Femur (tissue), 1 donor: ENCODE data around the gene KIF23.
A peak's percentile ranks its signal among the peaks of the same experiment; 100 is the strongest.
"Not testable (repeated sequence)": the region's sequence is repeated elsewhere in the genome, so short reads cannot be mapped to it uniquely, and the experiment has no call there.

Experiments used
- DNase-seq: peaks from one replicate; pipeline ENCODE4 v3.0.0-alpha.2; 2017

Gene KIF23

GRCh38 chr15:69413822-69414700 lies at the start of gene KIF23:
TSS of gene KIF23 (plus strand) at chr15:69414349. CDS start at chr15:69414466, 117 bp downstream.
- DNase-seq: peak; percentile 95

GRCh38 chr15:69367236-69367635 lies 46.9 kb upstream of the KIF23 start:
- no peak for DNase-seq

GRCh38 chr15:69369631-69370030 lies 44.5 kb upstream of the KIF23 start:
- DNase-seq: no peak

- DNase-seq: no peak
Observed at GRCh38 chr15:69373406-69373805, 40.7 kb upstream of the KIF23 start.

DNA sequence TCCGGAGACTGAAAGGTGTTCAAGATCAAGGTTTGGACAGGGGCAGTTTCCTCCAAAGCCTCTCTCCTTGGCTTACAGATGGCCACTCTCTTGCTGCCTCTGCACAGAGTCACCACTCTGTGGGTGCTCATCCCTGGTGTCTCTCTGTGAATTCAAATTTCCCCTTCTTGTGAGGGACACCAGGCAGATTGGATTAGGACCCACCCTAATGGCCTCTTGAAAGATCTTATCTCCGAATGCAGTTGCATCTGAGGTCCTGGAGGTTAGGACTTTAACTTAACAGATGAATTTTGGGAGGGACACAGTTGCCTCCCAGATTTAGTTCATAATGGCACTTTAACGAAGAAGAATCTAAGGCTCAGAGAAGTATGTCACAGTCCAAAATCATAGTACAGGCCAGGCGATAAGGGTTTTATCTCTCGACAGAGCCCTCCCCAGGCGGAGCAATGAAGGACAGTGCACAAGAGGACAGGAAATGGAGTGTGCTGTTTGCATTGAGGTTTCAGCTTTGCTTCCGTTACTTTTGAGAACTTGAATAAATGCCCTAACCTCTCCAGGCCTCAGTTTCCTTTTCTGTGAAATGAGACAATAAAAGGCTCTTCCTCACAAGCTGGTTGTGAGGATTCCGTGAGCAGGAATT lies 38.9 kb upstream of the KIF23 start:
- no peak for DNase-seq

GRCh38 chr15:69377216-69377970 lies 36.8 kb upstream of the KIF23 start:
- DNase-seq: no peak

DNA sequence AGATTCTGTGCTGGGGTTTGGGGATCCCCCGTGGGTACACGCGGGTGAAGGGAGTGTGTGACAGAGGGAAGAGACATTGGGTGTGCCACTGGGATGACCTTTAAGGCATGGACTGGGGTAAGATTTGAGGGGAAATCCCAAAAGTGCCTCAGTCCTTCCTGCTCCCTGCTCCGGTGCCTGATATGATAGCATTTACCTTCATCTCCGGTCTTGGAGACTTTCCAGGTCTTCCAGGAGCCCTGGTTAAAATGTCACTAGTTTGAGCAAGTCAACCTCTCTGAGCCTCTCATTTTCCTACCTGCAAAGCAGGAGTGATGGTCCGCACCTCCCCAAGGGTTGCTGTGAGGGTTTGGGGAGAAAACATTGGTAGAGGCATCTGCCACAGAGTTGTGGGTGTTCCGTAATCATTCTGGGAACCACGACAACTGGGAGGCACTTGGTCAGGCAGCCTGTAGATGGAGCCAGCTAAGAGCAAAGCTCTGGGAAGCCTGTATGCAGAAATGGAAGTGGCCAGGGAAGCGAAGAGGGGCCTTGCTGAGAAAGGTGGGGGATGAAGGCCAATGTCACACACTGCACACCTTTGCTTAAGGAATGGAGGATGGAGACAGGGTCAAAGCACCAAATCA lies 33.9 kb upstream of the KIF23 start:
- DNase-seq: no peak

GRCh38 chr15:69380726-69381105 lies 33.4 kb upstream of the KIF23 start:
- DNase-seq: no peak

DNA sequence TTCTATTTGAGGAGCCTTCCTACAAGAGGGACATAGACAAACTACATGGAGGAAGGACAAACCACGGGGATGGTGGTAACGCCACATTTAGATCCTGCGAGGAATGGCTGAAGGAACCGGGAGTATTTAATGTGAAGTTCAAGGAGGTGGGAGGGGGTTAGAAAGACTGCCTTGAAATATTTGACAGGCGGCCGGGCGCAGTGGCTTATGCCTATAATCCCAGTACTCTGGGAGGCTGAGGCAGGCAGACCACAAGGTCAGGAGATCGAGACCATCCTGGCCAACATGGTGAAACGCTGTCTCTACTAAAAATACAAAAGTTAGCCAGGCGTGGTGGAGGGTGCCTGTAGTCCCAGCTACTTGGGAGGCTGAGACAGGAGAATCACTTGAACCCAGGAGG lies 32.0 kb upstream of the KIF23 start:
- not testable (repeated sequence) for DNase-seq

DNA sequence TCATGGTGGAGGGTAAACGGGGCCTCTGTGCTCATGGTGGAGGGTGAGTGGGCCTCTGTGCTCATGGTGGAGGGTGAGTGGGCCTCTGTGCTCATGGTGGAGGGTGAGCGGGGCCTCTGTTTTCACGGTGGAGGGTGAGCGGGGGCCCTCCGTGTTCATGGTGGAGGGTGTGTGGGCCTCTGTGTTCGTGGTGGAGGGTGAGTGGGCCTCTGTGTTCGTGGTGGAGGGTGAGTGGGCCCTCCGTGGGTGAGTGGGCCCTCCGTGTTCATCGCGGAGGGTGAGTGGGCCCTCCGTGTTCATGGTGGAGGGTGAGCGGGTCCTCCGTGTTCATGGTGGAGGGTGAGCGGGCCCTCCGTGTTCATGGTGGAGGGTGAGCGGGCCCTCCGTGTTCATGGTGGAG lies 30.1 kb upstream of the KIF23 start:
- DNase-seq: not testable (repeated sequence)

DNA sequence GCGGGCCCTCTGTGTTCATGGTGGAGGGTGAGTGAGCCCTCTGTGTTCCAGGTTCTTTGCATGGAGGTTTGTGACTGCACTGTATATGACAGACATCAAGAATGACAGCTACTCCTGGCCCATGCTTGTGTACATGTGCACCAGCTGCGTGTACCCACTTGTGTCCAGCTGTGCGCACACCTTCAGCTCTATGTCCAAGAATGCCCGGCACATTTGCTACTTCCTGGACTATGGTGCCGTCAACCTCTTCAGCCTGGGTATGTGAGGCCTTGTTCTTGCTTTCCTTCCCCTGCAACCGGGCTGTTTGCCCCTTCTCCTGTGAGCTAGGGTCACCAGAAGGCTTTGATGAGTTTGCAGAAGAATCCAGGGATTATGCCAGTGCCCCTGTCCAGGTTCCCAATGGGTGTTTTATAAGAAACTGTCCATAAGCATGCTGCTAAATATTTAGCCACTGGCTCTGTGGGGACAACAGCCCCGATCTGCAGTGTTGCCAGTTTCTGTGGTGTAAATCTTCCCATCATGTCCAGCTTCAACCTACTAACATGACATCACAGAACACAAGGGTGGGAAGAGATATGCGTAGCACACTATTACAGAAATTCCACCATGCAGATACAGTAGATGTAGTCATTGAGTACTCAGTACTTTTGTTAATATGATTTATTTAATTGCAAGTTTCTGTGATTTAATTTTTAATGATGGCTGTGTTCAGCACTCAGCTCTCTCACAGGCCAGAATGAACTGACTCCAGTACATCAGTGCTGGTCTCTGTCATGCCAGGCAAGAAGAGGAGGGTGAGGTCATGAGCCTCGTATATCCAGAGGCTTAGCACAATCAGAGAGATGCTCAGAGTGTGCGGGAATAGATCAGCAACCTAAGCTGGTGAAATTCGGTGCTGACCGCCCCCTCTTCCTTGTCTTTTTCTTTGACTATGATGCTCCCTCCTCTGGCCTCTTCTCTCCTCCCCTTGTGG lies 29.2 kb upstream of the KIF23 start:
- no peak for DNase-seq

DNA sequence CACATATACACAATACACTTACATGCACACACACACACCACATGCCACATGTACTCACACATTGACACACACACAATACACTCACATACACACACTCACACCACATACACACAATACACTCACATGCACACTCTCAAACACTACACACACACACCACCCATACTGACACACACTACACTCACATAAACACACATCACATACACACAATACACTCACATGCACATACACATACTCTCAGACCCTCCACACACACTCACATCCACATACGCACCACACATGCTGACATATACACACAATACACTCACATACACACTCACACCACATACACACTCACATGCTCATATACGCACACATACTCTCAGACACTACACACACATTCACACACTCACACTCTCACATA lies 28.3 kb upstream of the KIF23 start:
- DNase-seq: no peak

DNA sequence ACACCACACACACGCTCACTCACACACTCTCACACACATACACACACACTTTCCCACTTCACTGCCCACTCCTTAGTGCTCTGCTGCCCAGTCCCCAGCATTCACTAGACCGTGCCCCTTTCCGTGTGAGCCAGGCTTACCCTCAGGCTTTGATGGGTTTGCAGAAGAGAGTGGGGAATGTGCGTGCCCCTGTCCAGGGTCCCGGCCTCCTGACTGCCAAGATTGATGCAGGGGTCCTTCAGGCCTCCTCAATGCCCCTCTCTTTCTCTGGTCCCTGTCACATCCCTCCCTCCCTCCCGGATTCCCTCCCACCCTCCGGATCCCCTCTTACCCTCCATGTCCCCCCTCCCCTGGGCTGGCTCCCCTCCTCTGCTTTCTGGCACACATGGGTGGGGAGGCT lies 27.9 kb upstream of the KIF23 start:
- DNase-seq: no peak

- no peak for DNase-seq
Observed at GRCh38 chr15:69388260-69388705, 25.9 kb upstream of the KIF23 start.

DNA sequence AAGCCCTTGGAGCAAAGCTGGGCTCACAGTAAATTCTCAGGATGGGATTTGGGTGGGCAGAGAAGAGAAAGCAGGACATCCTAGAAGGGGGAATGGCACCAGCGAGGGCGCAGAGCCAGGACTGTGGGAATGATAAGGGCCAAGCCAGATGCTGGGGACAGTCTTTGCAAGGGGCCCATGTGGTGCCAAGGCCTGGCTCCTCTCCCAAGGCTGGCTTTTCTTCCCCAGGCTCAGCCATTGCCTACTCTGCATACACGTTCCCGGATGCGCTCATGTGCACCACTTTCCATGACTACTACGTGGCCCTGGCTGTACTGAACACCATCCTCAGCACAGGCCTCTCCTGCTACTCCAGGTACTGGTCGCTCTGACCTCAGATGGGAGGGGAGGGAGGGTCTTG lies 24.7 kb upstream of the KIF23 start:
- DNase-seq: no peak

DNA sequence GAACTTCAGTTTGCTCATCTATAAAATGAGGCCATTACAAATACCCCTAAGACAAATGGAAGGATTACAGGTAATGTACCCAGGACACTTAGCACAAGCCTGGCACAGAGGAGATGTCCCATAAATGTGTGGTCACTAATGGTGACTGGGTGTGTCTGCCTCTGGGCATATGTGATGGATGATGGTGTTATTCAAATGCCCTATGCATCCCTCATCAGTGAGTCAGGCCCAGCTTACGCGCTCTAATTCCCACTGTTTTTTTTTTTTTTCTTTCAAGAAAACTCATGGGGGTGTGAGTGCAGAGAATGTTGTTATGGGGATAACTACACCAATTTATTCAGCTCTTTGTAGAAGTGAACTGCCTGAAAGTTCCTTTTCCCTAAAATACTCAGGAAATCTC lies 23.6 kb upstream of the KIF23 start:
- DNase-seq: no peak

DNA sequence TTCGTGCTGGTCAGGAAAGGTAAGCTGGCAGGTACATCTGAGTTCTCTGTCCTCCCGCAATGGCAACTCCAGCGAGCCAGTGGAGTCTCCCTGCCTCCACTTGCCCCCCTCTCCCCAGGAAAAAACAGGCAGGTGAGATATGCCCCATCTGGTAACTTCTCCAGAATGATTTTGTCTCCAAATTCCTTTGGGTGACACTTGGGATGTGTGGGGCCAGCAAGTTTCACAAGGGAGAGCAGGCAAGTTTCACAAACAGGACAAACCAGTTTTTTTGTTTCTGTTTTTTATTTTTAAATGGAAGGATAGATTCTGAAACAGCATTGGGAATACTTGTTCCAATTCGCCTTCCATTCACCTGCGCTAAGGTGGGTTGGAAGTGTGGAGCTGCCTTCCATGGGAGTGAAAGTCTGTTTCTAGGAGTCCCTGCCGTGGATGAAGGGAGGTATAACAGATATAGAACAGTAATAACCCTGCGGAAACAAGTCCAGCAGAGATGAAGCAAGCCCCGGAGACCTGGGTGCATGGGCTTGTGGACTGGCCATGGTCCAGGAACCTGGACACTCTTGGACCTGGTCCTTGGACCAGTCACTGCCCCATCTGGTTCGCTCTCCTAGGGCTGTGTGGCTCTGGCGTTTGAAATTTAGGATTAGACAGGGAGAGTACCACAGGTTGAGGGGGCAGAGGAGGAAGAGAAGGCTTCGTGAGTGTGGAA lies 22.9 kb upstream of the KIF23 start:
- no peak for DNase-seq

GRCh38 chr15:69392352-69392751 lies 21.8 kb upstream of the KIF23 start:
- DNase-seq: no peak

GRCh38 chr15:69393831-69394491 lies 20.2 kb upstream of the KIF23 start:
- DNase-seq: no peak

DNA sequence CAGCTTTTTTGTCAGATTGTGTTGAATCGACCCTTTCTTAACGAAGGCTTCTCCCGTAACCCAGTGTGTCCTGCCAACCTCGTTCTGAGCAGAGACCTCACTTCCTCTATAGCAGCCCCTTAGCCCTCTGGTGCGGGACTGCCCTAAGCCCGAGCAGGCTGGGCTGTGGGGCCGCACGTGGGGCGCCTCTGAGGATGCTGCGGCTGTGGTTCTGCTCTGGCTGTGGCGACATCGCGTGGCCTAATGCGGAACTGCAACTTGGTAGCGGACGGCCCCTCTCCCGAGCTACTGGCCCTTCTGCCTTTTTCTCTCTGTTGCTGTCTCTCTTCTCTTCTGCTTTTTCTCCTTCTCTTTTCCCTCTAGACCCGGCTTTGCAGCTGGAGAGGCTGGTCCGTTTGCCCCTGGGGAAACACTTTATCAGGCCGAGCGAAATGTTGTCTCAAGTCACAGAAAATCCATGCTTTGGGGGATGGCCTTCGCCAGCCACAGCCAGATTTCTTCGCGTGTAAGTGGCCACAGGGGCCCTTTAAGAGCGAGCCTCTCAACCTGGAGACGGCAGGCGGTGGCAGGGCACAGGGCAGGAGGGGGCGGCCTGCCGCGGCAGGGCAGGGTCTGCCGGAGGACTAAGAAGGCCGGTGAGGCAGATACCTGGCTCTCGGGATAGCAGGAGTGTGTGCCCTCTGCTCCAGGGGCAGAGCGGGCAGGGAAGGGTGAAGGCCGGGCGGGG lies 19.4 kb upstream of the KIF23 start:
- DNase-seq: peak; percentile 90
